HG03103 (cell line): ENCODE data around the gene SDHB.

Source experiments
- ATAC-seq: cut with Tn5 transposase; IDR thresholded peaks from one replicate; pipeline ENCODE4 v1.9.1; 2021; ENCODE audit warnings: low read depth; ENCODE audit not compliant: unreplicated experiment

SDHB gene

DNA sequence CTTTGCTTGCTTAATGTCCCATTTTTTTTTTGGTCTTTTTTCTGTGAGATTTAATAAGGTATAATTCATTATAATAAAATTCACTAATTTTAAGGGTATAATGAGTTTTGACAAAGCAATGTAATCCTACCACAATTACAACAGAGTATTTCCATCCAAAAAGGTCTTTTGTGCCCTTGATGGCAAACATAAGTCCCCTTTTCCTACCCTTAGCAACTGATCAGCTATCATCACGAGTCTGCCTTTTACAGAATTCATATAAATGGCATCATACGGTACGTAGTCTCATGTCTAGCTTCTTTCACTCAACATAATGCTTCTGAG is 7.5 kb downstream of the SDHB start:
- ATAC-seq = no peak

DNA sequence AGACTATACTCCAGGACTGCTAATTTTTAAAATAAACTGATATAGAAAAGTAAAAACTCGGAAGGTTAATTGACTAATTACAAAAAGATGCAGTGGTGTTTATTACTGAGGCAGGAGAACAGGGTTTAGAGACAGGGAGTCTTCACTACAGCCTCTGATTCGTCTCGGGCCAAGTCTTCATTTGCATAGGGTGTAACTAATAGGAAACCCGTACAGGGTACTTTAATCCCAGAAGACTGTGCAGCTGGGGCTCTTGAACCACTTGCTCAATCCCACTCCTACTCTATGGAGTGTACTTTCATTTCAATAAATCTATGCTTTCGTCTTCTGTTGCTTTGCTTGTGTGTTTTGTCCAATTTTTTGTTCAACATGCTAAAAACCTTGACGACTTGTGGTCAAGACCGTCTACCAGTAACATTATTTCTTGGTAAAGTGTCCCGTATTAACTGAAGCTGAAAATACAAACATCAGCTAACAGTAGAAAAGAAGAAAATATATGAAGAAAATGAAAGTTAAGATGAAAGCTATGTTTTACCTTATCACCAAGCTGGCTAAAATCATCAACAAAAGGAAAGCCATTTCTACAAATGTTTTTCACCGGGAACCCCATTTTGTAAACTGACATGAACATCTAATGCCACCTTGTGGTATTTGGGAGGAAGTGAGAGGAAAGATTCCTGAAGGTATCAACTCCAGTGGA is 8.0 kb downstream of the SDHB start:
- ATAC-seq = no peak

DNA sequence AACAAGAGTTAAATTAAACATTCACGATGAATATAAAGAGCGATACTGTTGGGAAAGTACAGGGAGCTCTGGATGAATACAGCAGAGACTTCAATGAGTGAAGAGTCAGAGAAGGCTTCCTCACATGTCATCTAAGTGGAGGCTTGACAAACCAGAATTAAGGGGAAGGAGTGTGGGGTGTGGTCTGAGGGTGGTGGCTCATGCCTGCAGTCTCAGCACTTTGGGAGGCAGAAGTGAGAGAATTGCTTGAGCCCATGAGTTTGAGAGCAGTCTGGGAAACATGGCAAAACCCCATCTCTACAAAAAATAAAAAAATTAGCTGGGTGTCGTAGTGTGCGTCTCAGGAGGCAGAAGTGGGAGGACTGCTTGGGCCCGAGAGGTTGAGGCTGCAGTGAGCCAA is 8.7 kb downstream of the SDHB start:
- ATAC-seq = no peak

DNA sequence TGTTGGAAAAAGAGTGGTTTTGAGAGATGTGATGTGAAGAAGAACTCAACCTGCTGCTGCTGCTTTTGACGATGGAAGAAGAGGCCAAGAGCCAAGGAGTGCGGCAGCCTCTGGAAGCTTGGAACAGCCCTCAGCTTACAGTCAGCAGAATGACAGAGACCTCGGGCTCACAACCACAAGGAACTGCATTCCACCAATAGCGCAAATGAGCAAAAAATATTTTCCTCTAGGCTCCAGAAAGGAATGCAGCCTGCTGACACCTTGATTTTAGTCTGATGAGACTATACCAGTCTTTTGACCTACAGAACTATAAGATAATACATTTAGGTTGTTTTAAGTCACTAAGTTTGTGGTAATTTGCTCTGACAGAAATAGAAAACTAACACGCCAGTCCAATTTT is 10.2 kb downstream of the SDHB start:
- ATAC-seq = no peak

DNA sequence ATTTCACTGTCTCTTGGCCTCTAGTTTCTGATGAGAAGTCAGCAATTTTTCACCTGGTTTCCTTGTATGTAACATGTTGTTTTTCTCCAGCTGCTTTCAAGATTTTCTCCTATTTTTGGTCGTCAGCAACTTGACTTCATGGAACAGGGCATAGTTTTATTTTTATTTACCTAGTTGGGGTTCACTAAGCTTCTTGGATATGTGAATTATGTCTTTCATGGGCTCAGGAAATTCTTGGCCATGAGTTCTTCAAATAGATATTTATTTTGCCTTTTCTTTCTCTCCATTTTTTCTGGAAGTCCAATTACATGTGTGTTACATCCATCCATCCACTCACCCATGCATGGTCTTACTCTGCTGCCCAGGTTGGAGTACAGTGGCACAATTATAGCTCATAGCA is 13.7 kb downstream of the SDHB start:
- no peak for ATAC-seq

DNA sequence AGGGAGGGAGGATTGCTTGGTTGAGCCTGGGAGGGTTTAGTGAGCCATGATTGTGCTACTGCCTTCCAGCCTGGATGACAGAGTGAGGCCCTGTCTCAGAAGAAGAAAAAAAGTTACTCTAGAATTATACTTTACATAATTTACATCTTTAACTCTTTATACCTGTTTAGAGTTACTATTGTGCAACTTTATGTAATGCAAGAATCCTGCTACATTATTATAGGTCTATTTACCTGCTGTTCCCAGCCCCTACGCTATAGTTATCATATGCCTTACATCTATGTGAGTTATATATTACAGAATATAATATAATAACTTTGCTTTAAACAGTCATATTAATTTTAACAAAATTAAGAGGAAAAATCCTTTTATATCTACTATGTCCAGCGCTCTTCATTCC is 14.3 kb downstream of the SDHB start:
- ATAC-seq = no peak

DNA sequence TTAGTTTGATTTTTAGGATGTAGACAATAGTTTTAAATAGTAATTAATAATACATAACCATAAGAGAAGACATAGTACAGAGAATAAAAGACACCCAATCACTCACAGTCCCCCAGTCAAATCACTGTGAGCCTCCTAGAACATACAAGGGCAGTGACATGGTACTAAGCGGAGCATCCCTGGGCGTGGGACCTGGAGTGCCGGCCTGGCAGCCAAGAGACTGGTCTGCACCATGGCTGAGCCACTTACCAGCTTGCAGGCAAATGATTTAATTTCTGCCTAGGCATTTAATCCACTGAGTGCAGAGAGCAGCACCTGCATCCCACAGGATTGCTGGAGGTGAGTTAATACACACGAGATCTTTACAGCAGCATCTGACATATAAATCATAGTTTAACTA is 20.4 kb downstream of the SDHB start:
- ATAC-seq = no peak

DNA sequence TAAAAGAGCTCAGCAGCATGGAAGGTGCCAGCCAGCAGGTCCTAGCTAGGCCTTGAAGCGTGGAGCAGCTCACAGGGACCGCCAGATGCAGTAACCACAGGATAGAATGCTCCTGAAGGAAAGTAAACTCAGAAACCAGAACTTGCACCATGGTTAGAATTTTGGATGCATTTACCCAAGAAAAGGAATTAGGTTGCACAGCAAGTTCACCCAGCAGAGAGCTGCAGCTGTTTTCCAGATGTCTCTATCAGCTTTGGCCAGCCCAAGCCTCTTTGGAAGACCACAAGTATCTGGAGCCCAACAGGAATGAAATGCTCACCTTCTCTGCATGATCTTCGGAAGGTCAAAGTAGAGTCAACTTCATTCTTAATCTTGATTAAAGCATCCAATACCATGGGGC is 21.1 kb downstream of the SDHB start:
- ATAC-seq = no peak

DNA sequence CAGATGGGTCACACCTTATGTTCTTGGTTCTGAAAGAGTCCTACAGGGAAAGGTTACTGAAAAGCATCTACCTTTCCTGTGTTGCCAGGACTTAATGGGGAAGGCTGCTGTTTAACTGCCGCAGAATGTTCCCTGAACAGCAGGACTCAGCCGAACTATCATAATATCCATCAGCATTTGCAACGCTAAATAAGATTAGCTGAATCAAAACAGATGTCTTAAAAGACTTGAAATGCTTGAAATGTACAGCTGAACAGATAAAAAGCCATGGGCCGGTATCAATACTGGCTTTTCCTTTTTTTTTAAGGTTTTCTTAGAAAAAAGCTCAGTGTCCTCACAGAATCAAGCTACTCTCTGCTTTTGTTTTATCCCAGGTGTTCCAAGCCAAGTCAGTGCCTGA is 22.4 kb downstream of the SDHB start:
- no peak for ATAC-seq

DNA sequence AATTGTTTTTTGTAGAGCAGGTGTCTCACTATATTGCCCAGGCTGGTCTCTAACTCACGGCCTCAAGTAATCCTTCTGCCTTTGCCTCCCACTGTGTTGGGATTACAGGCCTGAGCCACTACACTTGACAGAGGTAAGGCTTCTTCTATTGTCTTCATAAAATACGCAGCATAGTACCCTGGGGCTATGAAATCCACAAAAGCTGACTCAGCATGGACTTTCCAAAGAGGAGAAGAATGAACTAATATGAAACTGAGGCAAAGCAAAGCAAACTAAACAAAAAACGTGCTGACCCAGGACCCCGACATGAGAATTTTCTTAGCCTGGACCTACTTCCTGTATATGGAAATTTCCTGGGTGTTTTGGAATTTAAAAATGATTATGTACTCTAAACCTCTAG is 23.6 kb downstream of the SDHB start:
- no peak for ATAC-seq

DNA sequence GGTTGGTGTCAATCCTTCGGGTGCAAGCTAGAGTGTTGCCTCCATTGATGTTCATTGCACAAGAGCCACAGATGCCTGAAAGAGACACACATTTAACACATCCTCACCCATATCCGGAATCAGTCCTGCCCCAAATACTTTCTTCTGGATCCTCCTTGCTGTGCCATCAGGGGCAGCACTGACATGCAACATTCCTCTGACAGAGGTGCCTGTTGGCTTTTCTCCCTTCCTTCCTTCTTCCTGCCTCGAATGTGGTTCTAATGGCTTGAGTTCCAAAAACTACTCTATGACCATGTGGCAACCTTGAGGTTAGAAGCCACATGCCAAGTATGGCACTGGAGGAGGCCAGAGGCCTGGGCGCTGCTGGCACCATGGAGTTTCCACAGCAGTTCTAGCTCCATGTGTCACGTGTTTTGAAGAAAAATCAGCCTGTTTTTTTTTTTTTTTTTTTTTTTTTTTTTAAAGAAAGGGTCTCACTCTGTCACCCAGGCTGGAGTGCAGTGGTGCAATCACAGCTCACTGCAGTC is 25.1 kb downstream of the SDHB start:
- ATAC-seq = no peak

DNA sequence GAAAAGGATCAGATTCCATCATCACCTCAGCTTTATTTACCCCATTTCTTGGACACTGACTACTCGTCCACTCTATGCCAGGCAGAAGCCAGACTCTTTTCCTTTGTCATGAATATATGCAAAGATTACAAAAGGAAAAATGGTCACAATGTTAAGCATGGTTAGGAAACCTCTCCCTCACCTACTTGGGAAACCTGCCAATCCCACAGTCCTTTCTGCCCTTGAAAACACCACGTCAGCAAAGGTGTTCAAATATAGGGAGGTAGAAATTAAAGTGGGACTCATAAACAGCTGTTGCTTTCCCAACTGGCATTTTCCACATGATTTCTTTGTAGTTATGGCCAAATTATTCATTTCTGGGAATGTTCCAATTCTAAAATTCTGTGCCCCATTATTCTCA is 25.9 kb downstream of the SDHB start:
- no peak for ATAC-seq

DNA sequence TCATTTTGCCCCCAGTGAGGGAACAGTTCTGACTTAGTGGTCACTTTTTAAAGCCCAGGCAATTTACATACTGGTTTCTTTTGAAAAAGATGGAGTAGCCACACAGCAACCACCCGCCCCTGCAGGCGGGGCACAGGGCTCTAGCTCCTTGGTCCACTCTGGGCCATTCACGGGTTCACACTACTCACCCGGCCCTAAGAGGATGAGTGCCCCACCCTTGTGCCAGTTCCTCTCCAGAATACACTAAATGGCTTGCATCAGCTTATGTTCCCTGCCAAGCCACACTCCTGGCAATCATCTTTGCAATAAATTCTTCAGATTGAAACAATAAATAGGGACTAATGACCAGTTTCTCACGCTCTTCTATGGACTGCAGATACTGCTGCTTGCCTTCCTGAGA is 26.4 kb downstream of the SDHB start:
- no peak for ATAC-seq

DNA sequence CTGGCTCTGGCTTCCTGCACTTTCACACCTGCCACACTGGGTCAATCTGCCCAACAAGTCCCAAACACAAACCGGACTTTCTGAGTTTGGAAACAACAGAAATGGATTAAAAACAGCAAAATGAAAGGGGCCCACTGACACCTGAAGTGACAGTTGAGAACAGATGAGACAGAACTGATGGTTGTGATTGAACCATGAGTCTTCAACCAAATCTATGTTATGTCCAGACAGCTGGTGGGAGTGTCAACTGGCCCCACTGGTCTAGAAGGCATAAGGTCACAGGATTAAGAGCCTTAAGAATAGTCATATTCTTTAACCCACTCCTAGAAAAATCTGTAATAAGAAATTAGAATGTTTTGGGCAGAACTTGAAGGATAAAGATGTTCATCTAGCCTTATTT is 29.1 kb downstream of the SDHB start:
- ATAC-seq = no peak

DNA sequence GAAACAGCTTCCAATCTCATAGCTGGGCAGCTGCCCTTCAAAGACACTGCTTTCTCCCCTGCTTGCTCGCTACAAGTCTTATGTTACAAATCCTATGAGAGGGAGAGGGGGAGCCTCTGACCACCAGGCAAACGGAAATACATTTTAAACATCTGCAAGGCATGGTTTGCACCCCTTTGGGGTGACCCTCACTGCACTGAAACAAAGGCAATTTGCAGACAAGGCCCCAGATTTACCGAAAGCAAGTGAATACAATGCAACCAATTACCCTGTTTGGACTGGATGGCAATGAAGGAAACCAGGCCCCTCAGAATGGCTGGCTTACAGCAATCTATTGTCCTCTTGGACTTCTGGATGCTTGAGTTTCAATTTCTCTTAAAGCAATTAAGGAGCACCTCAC is 30.3 kb downstream of the SDHB start:
- no peak for ATAC-seq

DNA sequence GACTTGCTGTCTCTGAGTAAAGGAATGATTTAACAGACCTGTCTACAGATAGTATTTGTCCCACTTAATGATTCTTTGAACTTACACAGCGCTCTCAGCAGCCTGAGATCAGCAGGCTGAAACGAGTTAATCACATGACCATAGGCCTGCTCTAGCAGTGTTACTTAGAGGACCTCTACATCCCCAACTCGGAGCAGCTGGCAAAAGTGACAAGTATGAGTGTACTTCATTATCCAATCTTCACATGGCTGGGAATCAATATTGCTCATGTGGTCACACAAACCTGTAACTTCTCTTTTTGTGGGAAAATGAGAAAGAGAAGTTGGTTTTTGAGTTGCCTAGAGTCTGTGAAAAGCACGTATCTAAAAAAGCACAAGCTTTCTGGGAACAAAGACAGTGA is 30.7 kb downstream of the SDHB start:
- ATAC-seq = no peak

DNA sequence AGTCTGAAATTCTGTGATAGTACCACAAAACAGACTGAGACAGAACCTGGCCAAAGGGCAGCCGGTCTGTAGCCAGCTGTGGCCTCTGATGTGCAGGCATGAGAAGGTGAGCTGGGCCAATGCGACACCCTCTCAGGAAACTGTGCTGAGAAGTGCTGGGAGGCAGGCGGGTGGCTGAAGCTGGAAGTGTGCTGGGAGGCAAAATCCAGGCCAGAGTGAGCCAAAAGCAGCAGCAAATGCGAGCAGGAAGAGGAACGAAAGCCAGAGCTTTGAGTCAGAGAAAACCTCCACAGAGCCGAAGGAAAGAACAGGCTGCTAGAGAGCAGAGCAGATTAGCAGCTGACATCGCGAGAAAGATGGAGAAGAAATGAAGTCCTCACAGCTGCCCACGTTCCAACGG is 31.9 kb downstream of the SDHB start:
- no peak for ATAC-seq

DNA sequence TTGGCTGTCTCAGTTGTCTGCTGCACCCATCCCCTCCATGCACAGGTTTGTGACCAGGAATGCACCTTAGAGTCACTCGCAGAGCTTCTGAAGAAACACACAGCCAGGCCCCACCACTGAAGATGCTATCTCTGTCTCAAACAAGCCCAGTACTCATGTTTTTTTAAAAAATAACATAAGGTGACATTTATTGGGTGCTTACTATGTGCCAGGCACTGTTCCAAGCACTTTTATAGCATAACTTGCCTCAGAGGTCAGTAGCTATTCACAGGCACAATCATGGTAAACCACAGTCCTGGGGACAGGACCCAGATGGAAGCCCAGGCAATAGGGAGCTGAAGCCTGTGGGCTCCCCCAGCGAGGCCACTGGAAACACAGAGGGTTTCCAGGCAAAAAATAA is 33.3 kb downstream of the SDHB start:
- ATAC-seq = no peak

DNA sequence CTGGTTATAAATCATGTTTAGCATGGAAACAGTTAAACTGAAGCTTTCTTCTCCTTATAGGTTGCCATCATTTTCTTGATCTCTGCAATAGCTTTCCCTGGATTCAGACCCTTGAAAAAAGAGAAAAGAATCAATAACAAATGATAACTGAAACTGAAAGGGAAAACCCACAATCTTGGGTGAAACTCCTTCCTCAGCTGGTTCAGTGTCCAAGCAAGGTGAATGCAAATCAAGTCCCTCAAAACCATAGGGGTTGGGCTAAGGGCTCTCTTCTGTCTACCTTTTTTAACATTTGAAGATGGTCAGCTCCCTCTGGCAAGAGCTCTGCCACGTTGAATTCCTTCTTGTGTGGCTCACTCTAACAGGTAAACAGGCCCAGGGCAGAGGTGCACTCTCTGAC is 35.0 kb downstream of the SDHB start:
- ATAC-seq = no peak

DNA sequence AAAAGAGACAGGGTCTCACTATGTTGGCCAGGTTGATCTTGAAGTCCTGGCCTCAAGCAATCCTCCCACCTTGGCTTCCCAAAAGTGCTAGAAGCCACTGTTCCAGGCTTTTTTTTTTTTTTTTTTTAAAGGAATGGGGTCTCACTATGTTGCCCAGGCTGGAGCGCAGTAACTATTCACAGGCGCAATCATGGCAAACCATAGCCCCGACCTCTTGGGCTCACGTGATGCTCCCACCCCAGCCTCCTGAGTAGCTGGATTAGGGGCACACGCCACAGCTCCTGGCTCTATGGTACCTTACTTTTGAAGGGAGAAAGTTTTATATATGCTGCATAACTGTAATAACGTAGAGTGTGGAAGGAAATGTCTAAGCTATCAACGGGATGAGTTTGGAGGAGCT is 36.4 kb downstream of the SDHB start:
- no peak for ATAC-seq

DNA sequence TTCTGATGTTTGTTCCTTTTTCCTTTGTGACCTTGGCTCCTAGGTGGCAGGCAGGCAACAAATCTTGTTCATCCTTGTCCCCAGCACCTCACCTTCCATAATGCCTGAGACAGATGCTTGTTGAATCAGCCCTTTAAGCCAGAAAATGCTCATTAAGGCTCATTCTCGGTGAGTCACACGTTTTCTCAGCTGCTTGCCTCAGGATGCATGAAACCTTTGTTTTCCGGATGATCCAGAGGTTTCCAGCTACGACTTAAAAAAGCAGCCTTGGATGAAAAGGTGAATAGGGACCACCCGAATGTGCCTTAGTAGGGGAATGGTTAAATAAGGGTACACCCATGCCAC is 37.5 kb downstream of the SDHB start:
- ATAC-seq = no peak

DNA sequence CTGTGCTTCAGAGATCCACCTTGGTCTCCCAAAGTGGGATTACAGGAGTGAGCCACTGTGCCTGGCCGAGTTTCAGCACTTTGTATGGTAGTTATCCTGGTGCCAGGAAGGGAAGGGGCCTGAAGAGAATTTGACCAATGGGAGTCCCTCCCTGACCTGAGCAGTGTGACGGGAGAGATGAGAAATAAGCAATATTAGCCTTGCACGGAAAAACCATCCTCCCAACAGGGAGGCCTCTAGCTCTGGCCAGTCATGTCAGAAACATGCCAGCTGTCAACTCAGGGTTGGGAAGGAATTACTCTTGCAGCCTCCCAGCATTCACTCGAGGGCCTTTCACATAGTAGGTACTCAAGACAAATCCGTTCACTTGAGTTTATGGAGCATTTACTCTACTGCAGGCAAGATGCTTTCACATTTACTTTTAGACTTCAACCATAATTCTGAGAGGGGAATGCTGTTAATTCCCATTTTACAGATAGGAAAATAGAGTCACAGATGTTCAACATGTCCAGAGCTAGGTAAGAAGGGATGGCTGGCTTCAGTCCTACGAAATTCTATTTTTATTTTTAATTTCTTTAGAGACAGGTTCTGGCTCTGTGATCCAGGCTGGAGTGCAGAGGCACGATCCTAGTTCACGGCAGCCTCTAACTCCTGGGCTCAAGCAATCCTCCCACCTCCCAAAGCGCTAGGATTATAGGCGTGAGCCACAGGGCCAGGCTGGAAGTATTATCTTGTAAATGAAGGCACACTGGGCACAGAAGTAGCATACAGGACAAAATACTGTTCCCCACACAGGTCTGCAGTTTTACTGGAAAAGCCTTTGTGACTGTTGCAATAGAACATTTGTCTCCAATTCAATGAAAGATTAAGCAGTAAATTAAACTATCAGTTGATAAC is 38.9 kb downstream of the SDHB start:
- ATAC-seq = no peak
